ENCODE measurements around the gene CASK.

GRCh38 chrX:41530085-41530484 lies 393.3 kb downstream of the CASK start:
- TF ChIP-seq NFRKB (IDR thresholded peaks at IDR 0.05) (no peak), BHLHE40 (IDR thresholded peaks at IDR 0.05; ENCODE audit: borderline replicate concordance) (no peak), TARDBP (IDR thresholded peaks at IDR 0.05) (no peak), SUZ12 (IDR thresholded peaks at IDR 0.05) (no peak), FOXM1 (IDR thresholded peaks at IDR 0.05; ENCODE audit: borderline replicate concordance) (no peak), ZNF384 (IDR thresholded peaks at IDR 0.05) (no peak), ARNT (IDR thresholded peaks at IDR 0.05) (no peak), FOXK2 (IDR thresholded peaks at IDR 0.05) (no peak), FOXA1 (IDR thresholded peaks at IDR 0.05) (no peak), SP1 (IDR thresholded peaks at IDR 0.05) (no peak), ELF4 (IDR thresholded peaks at IDR 0.05) (no peak)
